ENCODE results near the gene LRRC8C. TPM values are rescaled to one million over a fixed set of nuclear protein-coding genes. Genes with fewer than 3 reads are reported as not detected.

LRRC8C gene
- total and polyA plus RNA-seq, 10 of the 15 experiments (the other 5 are each of a cell fraction or from before 2014, with no cell fraction given): 2.3 to 16.3 (median 10.8) TPM

DNA sequence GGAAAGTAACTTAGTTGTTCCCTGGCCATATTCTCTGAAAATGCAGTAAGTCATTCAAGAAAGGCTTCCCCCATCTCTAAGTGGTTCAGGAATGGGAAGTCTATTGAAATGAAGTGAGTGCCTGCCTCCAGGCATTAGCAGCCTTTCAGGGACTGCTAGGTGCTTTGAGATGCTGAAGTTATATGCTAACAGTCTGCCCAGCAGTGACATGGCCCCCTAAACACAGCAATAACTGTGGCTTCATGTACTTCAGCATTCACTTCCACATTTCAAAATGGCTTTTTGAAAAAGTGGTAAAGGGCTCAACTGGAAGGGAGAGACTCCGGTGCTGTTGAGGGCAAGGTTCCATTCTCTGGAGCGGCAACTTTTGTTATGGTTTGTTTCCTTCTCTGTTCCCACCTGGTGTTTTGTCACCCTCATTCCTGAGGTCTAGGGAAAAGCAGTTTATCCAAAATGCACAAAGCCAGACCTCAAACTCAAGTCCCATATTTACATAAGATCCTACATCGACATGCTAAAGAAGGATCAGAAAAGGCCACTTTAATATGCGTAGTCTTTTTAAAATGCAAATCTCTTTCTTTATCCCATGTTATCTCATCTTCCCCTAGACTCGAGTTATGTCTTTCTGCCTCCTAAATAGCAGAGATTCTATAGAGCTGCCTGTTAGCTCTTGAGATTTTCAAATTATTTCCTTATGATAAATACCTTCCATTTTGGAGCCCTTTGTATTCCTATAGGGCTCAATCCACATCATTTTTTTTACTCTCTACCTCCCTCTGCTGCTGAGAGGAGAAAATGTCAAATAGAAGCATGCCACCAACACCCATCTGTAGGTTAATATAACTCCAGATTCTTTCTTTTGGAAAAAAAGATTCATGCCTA is 34.2 kb upstream of the LRRC8C start (continued):
- TF ChIP-seq IRF5 (IDR thresholded peaks at IDR 0.05; ENCODE audit: borderline replicate concordance) (no peak), DPF2 (IDR thresholded peaks at IDR 0.05) (no peak), MYC (IDR thresholded peaks at IDR 0.05; ENCODE audit: insufficient read depth, insufficient read length, insufficient replicate concordance, low read length, severe bottlenecking) (no peak), MEF2B (IDR thresholded peaks at IDR 0.05; ENCODE audit: partially characterized antibody, poor library complexity, severe bottlenecking) (no peak), WRNIP1 (IDR thresholded peaks at IDR 0.05; ENCODE audit: borderline replicate concordance, low read depth, low read length) (no peak), SREBF1 (IDR thresholded peaks at IDR 0.05; ENCODE audit: low read length) (no peak)

- in situ Hi-C loops (cut with MboI): loop anchor here (5.0 kb wide), 1 partner anchor 82 kb away; no protein-coding TSS in a partner anchor
Measured at GRCh38 chr1:89599332-89599630, 33.6 kb upstream of the LRRC8C start.

More at GRCh38 chr1:89599332-89599630, 33.6 kb upstream of the LRRC8C start:
- ChIA-PET SMC1A (ENCODE audit: uncharacterized antibody, unreplicated experiment) (interaction anchor here (0.7 to 13.0 kb wide), 7 partner anchors 9 to 163 kb away, joined by 3 to 124 read pairs (median 6); no protein-coding TSS in a partner anchor), RAD21 (ENCODE audit: unreplicated experiment) (interaction anchor here (1.0 to 3.2 kb wide), 4 partner anchors 14 to 183 kb away, joined by 3 to 22 read pairs (median 10); no protein-coding TSS in a partner anchor), POLR2A (no interaction called here), CTCF (interaction anchor here (0.9 to 10.6 kb wide), 11 partner anchors 12 to 164 kb away, joined by 3 to 80 read pairs (median 4); partner anchors contain the start of gene LRRC8C)
- Histone ChIP-seq H3K4me3 (no peak overlapping the region), H2AFZ (ENCODE audit: control insufficient read depth, low read depth, low read length) (no peak overlapping the region), H3K27me3 (replicated peaks in 1 of 2; ENCODE audit: control insufficient read depth in 2 of 2, insufficient read depth in 2 of 2, low read length in 1 of 2) (no peaks in the 10 kb centered on the region), H3K9me3 (replicated peaks; ENCODE audit: control insufficient read depth, insufficient read depth, low read length) (no peaks in the 10 kb centered on the region), H3K9ac (ENCODE audit: control insufficient read depth, insufficient read depth, low read length) (no peak overlapping the region), H3K79me2 (ENCODE audit: control insufficient read depth, insufficient read depth, low read length) (no peaks in the 10 kb centered on the region), H4K20me1 (ENCODE audit: control insufficient read depth, insufficient read depth) (no peaks in the 10 kb centered on the region; the same call in 1 of the 2 replicates), H3K4me2 (ENCODE audit: control insufficient read depth, insufficient read depth) (no peak overlapping the region), H3K36me3 (ENCODE audit: control insufficient read depth in 2 of 2, insufficient read depth in 2 of 2, low read length in 1 of 2) (no peaks in the 10 kb centered on the region), H3K4me1 (ENCODE audit: control insufficient read depth, insufficient read depth, low read length) (peaks cover 9% of the 10 kb centered on the region), H3K27ac (ENCODE audit: control insufficient read depth, insufficient read depth) (no peak overlapping the region)
- whole genome bisulfite sequencing (ENCODE audit: insufficient coverage, insufficient replicate concordance, low lambda C conversion rate, missing lambda C conversion rate): 98% methylated on average over 2 of the region's 2 CpGs
- ATAC-seq (peak; percentile 11; the same call in 2 of the 3 replicates), FAIRE-seq (no peak), DNase-seq (ENCODE audit: low read depth, low spot score) (no peak)
- no peak for TF ChIP-seq STAT3 (IDR thresholded peaks at IDR 0.05; ENCODE audit: low read depth, low read length)
- TF ChIP-seq SMARCA5 (IDR thresholded peaks at IDR 0.05): no peak
- no peak for TF ChIP-seq HDAC6 (IDR thresholded peaks at IDR 0.05; ENCODE audit: unreplicated experiment)
- TF ChIP-seq ZBTB11 (CRISPR knock-in tag; IDR thresholded peaks at IDR 0.05): no peak
- no peak for TF ChIP-seq ETV6 (conservative IDR thresholded peaks at IDR 0.05 in 1 of 2, IDR thresholded peaks at IDR 0.05 in 1 of 2; ENCODE audit: borderline replicate concordance in 1 of 2, low read depth in 1 of 2)
- no TSS peak for BruUV-seq (replicated peaks)
- intact Hi-C loops (cut with micrococcal nuclease; ENCODE audit: unreplicated experiment): loop anchor here (1.0 to 2.0 kb wide), 3 partner anchors 74 to 116 kb away; partner anchors contain the start of gene LRRC8B
